ENCODE data around the gene PYGM.

PYGM gene

GRCh38 chr11:64742889-64743590 is 16.7 kb downstream of the PYGM start:
- in situ Hi-C loops (cut with MboI; ENCODE audit: low sequenced_read_pairs, unreplicated experiment): no loop called here
- peak; percentile 94 for DNase-seq (ENCODE audit: low spot score)
- peak; percentile 74 for TF ChIP-seq CTCF (IDR thresholded peaks at IDR 0.05; ENCODE audit: borderline replicate concordance, control extremely low read depth, extremely low read depth, insufficient read depth, missing control alignments)

GRCh38 chr11:64742087-64742888 is 17.5 kb downstream of the PYGM start:
- in situ Hi-C loops (cut with MboI; ENCODE audit: low sequenced_read_pairs, unreplicated experiment): no loop called here
- TF ChIP-seq CTCF (IDR thresholded peaks at IDR 0.05; ENCODE audit: borderline replicate concordance, control extremely low read depth, extremely low read depth, insufficient read depth, missing control alignments): no peak
- DNase-seq (ENCODE audit: low spot score): peak; percentile 82

GRCh38 chr11:64741375-64742086 is 18.2 kb downstream of the PYGM start:
- in situ Hi-C loops (cut with MboI; ENCODE audit: low sequenced_read_pairs, unreplicated experiment): no loop called here
- no peak for TF ChIP-seq CTCF (IDR thresholded peaks at IDR 0.05; ENCODE audit: borderline replicate concordance, control extremely low read depth, extremely low read depth, insufficient read depth, missing control alignments)

GRCh38 chr11:64739871-64740270 is 19.9 kb downstream of the PYGM start:
- in situ Hi-C loops (cut with MboI; ENCODE audit: low sequenced_read_pairs, unreplicated experiment): no loop called here
- DNase-seq (ENCODE audit: low spot score): no peak
- TF ChIP-seq CTCF (IDR thresholded peaks at IDR 0.05; ENCODE audit: borderline replicate concordance, control extremely low read depth, extremely low read depth, insufficient read depth, missing control alignments): no peak

More at GRCh38 chr11:64741375-64742086, 18.2 kb downstream of the PYGM start:
- DNase-seq (ENCODE audit: low spot score): no peak

- in situ Hi-C loops (cut with MboI; ENCODE audit: low sequenced_read_pairs, unreplicated experiment): no loop called here
- TF ChIP-seq CTCF (IDR thresholded peaks at IDR 0.05; ENCODE audit: borderline replicate concordance, control extremely low read depth, extremely low read depth, insufficient read depth, missing control alignments): no peak
- no peak for DNase-seq (ENCODE audit: low spot score)
These were observed 23.1 kb downstream of the PYGM start for GRCh38 chr11:64736654-64737053.

GRCh38 chr11:64735725-64736259 is 24.0 kb downstream of the PYGM start:
- no peak for DNase-seq (ENCODE audit: low spot score)
- in situ Hi-C loops (cut with MboI; ENCODE audit: low sequenced_read_pairs, unreplicated experiment): no loop called here
- TF ChIP-seq CTCF (IDR thresholded peaks at IDR 0.05; ENCODE audit: borderline replicate concordance, control extremely low read depth, extremely low read depth, insufficient read depth, missing control alignments): no peak

Data from GM13976 (cell line).